Hepatocyte (in vitro differentiated cells): ENCODE data around the gene MARK3.

Experiments
- CTCF ChIP-seq: fragments of 200-600 bp; sonication (generic); IDR thresholded peaks from 2 replicates; pipeline ENCODE4 v1.5.1; 2016; ENCODE audit warnings: antibody characterized with exemption, mild to moderate bottlenecking; ENCODE audit not compliant: poor library complexity
- EZH2 ChIP-seq: fragments of 200-600 bp; sonication (generic); IDR thresholded peaks from 2 replicates; pipeline ENCODE4 v1.6.1; 2016; ENCODE audit warnings: antibody characterized with exemption, mild to moderate bottlenecking, borderline replicate concordance
- EZH2phosphoT487 ChIP-seq: fragments of 200-600 bp; sonication (generic); IDR thresholded peaks from one replicate; pipeline ENCODE4 v1.6.1; 2018; ENCODE audit warnings: antibody characterized with exemption, mild to moderate bottlenecking, low read depth, moderate library complexity; ENCODE audit not compliant: unreplicated experiment, severe bottlenecking

GRCh38 chr14:103353362-103353761 is 31.9 kb upstream of the MARK3 start:
- no peak for TF ChIP-seq CTCF
- no peak for TF ChIP-seq EZH2
- TF ChIP-seq EZH2phosphoT487 = no peak
